ENCODE measurements around the gene COBL.
"Not testable (repeated sequence)": the region's sequence is repeated elsewhere in the genome, so short reads cannot be mapped to it uniquely, and the experiment has no call there.

The COBL gene

DNA sequence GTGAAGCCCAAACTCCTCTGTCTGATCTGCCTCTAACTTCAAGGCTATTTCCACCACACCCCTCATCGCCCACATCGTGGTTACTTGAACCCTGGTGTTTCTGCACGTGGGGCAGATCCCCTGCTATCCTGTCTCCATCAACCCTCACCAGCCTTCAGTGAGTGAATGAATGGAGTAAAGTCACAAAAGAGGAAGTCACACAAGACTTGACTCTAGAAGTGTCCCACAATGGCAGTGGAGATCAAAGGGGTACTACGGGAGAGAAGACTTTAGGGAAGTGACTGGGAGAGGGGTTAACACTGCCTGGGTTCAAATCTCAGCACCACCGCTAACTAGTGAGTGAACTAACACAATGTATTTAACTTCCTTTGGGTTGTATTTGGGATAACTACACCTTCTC lies 85.9 kb downstream of the COBL start:
- DNase-seq: no peak

DNA sequence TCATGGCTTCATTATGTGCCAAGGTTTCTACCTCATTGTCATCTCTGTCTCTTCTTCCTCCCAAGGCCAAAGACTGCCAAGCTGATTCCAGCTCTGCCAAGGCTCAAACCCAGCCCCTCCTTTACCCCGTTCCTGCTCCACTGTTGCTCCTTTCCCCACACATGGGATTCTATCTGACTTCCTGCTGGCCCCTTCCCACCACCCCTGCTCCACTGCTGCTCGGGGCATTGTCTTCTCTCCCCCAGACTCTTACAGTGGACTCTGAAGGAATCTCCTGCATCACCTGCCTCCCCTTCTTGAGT lies 86.3 kb downstream of the COBL start:
- DNase-seq: no peak

DNA sequence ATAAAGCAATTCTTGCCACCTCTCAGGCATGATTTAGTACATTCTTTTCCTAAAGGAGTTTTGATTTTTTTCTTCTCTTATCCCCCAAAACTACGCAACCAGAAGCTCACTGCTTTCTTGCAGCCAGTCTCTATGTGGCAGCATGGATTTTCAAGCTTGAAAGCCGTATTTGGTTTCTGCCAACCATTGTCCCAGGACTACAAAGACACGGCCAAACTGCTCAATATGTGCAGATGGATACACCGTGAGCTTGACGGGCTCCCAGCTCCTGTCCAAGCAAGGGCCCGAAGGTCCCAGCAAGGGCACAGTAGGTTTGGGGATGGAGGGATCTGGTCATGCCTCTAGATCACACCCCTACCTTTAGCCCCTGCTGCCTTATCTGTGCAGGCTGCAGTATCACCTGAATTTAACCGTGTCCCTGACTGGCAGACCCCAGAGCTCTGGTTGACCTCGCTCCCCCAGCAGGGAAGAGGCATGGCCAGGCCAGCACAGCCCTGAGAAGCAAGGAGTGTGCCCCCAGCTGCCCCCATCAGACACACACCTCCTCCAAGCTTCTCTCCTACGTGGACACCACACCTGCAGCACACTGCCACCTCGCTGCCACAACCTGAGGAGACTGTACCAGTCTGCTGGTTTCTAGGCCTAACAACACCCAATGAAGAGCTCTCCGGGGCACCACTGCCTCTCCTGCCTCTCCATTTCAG lies 86.8 kb downstream of the COBL start:
- peak in 1 of 14 donors; percentile 84 for DNase-seq

DNA sequence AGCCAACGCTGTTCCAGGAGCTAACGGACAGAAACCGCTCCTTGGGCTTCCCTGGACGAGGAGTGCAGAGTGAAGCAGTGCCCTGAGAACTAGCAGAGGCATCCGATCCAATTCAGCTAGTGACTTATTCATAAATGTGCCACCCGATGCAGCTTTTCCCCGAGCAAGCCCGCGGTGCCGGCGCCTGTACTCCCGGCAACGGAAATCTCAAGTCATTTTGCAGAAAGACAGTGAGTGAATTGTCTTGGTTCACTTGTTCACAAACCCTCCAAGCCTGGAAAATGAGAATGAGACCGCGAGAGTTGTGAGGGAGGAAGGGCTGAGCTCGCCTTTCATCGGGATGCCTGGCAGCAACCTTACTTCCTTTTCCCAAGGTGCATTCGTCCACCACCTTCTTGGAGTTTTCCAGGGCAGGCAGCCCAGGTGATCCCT lies 87.5 kb downstream of the COBL start:
- peak in 8 of 14 donors; percentile 22 to 84 (median 46) for DNase-seq

DNA sequence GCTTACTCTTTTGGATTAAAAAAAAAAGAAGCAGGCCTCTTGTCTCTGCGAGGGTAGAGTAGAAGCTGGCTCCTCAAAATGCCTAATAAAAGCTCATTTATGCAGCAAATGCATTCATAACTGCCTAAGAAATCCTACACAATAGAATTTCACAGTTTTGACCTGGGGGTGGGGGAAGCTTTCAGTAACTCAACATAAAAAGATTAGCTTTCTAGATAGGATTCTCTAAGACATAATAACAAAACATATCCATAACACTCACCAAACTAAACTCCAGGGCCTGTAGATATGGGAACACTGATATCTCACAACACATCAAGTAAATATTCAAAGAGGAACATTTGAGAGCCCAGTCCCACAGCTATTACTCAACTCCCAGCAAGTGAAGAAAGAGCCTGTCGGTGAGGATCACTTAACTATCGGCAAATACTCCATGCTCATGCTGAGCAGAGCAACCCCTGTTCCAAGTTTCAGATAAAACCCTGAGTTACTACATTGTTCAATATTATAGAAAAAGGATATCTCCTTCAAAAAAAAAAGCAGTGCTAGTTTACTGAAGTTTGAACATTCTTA lies 88.1 kb downstream of the COBL start:
- DNase-seq: no peak

DNA sequence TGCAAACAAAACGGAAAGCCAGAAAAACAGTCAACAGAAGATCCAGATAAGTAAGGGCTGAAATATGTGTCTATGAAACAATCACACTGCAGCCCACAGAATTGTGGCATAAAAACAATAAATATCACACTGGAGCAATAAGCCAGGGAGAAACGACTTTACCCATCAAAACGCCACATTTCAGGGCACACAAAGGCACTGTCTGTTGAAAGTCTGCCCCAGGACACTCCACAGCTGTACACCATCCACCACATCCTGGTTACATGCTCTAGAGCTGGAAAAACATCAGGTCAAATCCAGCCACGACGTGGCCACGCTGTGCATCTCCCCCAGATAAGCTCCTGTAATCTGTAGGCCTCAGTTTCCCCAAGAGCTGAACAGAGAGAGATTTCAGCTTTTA lies 88.7 kb downstream of the COBL start:
- no peak for DNase-seq

DNA sequence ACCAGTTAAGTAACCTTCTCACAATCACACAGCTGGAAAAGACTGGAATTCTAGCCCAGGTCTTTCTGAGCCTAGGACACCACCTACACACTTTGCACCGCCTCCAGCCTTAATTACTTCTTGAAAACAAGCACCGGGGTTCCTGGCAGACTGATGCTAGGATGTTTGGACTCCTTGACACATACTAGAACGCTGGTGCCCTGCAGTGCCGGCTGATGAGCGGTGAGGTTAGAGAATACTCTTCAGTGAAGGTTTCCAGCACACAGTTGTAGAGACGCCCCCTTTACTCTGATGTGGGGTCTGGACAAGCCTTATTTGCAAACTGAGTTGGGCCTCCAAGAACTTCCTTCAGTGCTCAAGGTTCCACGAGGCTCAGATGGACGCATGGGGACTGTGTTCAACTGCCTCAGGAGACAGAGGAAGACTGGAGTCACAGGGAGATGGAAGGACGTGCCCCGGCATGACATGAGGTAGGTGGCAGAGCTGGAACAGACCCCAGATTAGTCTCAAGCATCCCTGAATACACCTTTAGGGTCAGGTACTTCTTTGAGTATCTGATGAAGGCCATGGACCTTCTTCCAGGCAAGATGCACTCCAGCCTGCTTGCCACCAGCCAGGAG lies 89.6 kb downstream of the COBL start:
- no peak for DNase-seq

DNA sequence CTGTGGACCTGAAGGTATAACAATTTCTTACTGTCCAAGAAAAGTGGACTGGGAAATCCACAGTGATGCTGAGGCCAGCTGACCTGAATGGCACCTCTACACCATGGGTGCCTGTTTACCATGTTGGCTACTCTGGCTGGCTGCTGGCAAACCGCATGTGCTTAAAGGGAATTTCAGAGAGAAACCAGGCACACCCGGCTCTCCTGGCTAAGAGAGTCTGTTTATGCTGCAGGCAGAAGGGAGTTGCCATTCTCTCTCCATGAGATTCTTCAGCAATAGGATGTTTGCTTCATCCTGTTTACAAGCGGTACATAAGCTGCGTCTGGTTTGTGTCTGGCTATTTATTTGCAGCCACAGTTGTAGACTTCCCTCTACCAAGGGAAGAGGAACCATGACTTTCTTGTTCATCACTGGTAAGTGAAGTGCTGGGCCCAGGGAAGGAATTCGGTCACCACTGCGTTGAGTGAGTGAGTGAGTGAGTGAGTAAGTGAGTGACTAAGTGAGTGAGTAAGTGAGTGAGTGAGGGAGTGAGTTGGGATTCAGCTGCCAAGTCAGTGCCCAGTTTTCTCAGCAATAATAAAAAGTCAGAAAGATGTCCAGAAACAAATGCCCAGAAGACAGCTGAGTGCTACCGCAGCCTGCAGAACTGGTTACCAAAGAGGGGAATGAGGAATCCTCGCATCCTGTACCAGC lies 90.4 kb downstream of the COBL start:
- no peak for DNase-seq

DNA sequence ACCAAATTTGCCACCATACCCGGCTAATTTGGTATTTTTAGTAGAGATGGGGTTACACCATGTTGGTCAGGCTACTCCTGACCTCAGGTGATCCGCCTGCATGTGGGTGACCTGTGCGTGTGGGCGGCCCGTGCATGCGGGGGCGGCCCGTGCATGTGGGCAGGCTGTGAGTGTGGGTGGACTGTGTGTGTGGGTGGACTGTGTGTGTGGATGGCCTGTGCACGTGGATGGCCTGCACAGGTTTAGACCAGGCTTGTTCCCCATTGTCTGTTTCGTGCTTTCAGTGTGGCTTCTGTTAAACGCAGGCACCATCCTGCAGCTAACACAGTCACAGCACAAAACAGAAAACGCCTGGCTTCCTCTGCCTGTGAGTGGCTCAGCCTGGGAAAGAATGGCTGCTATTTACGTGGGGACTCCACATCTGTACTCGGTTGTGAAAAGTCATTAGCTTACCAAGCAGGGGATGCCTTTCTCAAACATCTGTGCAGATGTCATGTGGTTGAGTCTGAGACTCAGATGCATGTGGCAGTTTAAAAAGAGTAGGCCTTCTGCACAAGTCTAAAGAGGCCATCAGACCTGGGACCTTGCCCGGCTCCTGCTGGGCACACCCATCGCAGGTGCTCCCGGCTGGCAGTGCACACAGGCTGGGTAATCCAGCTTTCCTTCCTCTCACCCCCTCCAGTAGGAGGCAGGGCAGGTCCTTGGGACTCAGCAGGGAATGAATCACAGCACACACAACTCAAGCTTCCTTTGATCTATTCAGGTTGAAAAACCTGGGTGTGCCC lies 91.6 kb downstream of the COBL start:
- DNase-seq: peak in 3 of 14 donors; percentile 20 to 41 (median 30)

DNA sequence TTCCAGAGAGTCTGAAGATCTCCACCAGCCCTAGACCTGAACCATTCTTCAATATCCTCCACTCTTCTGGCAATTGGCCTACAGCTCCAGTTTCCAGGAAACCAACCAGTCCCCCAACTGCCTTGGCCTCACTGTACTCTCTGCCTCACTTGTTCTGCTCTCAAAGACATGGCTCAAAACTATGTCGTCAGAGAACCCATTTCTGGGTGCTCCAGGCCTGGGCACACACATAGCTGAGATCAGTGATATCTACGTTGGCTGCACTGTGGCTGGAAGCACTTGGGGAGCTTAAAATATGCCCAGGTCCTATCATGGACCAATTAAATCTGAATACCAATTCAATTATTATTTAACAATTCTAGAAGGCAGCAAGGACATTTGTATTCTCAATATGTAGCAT lies 93.1 kb downstream of the COBL start:
- no peak for DNase-seq

DNA sequence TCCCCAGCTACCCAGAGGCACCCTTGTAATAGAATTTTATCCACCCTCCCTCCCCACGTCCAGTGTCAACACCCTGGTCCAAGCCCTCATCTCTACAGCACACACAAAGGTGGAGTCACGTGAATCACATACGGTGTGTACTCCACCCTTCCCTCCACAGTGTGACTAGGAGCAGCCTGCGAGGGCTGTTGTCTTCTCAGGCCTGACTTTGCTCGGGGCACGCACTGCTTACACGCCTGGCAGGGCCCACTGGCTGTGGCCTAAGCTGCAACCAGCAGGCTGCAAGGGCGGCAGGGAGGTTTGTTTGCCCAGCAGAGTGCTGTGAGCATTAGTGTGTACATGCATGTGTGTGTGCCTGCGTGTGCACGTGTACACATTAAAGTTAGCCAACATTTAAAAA lies 93.7 kb downstream of the COBL start:
- DNase-seq: no peak

DNA sequence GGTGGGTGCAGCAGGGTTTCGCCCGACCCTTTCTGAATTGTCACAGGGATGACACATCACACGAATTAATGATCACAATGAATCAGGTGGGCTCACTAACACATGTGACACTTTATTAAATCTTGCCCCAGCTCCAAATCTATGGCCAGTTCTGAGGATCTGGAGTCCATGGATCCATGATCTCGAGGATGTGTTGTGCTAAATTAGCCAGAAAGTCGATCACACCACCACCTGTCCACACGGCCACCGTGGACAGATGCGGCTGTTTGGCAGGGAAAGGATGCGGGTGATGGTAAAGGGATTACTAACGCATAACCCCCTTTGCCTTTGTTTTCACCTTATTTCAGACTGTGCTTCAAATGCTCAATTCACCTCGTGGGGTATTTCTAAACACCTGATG lies 96.4 kb downstream of the COBL start:
- no peak for DNase-seq

DNA sequence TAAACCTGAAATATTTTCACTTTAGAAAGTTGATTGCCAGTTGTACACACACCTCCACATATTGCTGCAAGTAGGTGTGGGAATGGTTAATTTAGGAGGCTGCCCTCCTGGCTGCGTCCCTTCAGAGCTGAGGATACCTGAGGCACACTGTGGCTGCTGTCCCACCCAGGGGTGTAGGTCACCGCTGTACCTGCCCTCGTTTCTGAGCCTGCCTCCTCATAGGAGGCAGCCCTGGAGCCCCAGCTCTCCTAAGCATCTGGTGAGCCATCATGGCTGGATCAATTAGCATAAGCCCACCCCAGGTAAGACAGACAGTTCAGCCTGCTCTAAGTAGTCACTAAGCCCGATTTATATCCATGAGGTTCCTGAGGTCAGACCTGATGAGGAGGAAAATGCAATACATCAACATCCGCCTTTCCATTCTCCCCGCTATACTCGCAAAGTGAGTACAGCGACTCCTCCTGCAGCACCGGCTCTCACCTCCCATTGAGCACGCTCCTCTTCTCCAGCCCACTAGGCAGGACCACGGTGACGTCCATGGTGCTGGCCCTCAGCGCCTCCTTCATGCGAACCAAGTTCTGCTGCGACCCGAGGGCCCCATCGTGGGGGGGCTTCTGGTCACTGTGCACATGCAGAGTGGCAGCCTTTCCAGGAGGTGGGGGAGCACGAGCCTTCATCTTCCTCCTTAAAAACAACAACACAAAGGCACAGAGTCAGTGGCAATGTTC lies 97.2 kb downstream of the COBL start:
- no peak for DNase-seq

DNA sequence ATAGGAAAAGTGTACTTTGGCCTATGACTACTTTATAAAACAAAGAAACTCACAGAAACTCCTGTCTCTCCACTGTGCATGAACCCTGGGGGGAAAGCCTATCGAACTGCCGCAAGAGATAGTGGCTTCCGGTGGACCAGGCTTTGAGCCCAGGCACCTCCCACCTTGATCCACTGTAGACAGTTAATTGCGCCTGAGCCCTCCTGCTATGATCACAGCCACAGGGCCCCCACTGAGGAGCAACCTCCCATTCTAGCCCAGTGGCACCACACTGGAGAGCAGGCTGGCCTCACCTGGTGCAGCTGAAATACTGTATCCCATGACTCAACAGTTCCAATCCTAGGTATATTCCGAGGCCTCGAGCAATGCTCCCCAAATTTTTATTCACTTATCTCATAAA lies 98.8 kb downstream of the COBL start:
- no peak for DNase-seq

DNA sequence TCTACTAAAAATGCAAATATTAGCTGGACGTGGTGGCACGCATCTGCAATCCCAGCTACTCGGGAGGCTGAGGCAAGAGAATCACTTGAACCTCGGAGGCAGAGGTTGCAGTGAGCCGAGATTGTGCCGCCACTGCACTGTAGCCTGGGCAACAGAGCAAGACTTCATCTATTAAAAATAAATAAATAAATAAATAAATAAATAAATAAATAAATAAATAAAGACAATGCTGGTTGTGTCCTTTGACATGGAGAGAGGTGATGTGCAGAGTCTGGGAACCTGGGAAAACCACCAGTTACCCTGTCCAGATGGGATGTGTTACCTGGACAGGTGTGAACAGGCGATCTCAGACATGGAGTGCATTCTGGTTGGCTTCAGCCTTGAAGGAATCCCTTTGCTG lies 102.5 kb downstream of the COBL start:
- DNase-seq: no peak

DNA sequence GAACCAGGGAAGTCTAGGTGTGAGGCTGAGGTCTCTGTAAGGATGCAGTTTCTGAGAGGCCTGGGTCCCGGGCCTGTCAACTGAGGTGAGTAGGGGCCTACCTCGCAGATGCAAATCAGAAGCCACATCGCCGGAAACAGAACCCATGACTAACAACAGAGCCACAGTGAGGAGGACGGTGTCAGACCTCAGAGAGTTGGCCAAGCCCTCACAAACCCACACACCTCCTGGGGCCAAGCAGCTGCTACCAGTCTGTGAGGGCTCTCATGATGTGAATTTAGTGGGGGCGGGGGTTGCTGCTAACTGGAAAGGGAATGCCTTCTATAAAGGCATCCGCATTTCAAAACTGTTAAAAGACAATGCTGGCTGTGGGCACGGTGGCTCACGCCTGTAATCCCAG lies 103.0 kb downstream of the COBL start:
- peak in 1 of 14 donors; percentile 61 for DNase-seq

DNA sequence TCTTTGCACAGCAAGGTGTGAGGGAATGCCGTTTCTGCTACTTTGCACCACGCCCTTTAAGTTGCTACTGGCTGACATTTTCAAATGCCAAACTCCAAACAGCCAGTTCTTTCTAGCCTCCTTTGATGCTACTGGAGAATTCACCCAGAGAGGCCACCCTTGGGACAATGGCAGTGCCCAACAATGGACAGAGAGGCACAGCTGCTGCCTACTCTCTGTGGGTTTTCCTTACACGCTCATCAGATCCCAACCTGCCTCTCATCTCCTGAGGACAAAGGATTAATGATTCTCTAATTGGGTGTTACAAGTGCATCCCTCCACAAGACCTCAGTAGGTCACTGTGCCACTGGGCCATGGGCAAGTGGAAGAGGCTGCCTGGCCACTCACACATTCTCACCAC lies 105.8 kb downstream of the COBL start:
- DNase-seq: no peak

DNA sequence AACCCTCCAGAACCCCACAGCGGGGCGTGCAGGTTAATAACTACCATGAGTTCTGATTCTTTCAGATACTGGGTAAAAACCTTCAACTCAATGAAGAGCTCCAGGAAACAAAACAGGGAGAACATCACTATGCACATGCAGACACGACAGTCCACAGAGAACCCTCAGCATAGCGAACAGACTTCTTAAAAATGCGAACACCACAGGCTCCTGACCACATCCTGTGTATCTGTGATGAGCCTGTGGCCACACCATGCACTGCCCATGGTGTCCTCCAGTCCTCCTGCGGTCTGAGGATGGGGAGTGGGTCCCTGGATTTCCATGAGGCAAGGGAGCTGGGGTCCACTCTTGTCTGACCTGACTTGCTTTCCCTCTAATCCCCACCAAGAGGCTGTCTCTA lies 107.2 kb downstream of the COBL start:
- no peak for DNase-seq

DNA sequence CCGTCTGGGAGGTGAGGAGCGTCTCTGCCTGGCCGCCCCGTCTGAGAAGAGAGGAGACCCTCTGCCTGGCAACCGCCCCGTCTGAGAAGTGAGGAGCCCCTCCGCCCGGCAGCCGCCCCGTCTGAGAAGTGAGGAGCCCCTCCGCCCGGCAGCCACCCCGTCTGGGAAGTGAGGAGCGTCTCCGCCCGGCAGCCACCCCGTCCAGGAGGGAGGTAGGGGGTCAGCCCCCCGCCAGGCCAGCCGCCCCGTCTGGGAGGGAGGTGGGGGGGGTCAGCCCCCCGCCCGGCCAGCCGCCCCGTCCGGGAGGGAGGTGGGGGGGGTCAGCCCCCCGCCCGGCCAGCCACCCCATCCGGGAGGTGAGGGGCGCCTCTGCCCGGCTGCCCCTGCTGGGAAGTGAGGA lies 108.5 kb downstream of the COBL start:
- DNase-seq: not testable (repeated sequence)

DNA sequence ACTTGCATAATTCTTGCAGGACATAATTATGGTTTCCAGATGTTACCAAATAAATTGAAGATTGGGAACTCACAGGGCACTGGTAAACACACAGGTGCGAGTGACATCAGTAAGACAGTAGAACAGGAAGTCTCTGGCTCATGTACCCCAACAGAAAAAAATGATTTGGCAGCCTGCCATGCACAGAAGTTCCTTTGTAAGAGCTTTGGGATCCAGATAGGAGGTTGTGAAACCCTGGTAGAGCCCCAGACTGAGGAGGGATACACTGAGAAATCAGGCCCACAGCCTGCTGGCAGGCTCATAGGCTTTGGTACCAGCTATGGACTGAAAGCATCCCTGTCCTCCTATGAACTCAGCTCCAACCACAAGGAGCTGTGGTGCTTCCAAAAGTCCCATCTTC lies 118.0 kb downstream of the COBL start:
- DNase-seq: no peak

DNA sequence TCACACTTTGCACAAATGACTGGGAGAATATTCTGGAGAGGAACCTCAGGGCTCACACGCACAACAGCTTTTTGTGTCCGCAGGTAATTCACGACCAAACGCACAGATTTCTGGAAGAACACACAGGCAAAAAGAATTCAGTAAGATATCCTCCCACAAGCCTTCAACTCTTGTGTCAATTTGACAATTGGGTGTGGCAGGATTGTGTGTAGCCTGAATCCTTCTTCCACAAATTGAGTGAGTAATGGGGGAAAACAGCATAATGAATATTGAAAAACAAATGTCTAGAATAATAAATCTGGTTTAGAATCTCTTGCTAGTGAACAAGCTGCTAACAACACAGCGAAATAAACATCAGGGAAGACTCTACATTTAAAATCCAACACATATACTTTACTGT lies 125.6 kb downstream of the COBL start:
- no peak for DNase-seq

DNA sequence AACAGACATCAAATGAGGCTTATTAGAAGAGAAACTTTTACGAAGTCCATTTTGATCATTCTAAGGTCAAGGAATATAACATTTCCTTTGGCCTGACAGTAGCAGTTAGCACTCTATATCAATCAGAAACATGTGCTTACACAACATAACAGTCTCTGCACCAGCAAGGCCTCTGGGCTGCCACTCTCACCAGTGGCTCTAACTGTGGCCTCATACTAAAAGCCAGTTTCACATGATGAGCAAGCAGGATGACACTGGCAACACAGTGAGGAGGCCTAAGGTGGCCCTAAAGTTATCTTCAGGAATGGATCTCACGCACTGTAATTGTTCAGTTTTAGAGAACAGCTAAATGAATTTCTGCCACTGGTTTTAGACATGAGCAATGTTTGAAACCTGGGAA lies 126.8 kb downstream of the COBL start:
- DNase-seq: no peak

Measured in C1 segment of cervical spinal cord (tissue), 14 donors.